Gastroesophageal sphincter (tissue), 3 donors: ENCODE results near the gene AKAP13.

Experiments used
- EP300 ChIP-seq: sonication (generic); formaldehyde crosslinking; IDR thresholded peaks from one replicate; pipeline ENCODE4 v1.6.1; 2017; ENCODE audit warnings: antibody characterized with exemption, mild to moderate bottlenecking
- POLR2A ChIP-seq, 2 donors: fragments of 450-650 bp; IDR thresholded peaks; one replicate each; pipeline ENCODE4 v1.6.1; 2017; ENCODE audit warnings: antibody characterized with exemption in 2 of 2, mild to moderate bottlenecking in 2 of 2, moderate library complexity in 1 of 2
- POLR2AphosphoS5 ChIP-seq: sonication (generic); formaldehyde crosslinking; IDR thresholded peaks from one replicate; pipeline ENCODE4 v1.6.1; 2017; ENCODE audit warnings: antibody characterized with exemption
- TF ChIP-seq, protein P1 (sequence below), 4 experiments: fragments of 200-600 bp in 2 of 4; fragments of 450-650 bp in 2 of 4; sonication (generic) in 1 of 4; IDR thresholded peaks; one replicate each; pipeline ENCODE4 v1.5.1; 2017 to 2019; ENCODE audit warnings: antibody characterized with exemption in 4 of 4, mild to moderate bottlenecking in 2 of 4, moderate library complexity in 2 of 4

DNA sequence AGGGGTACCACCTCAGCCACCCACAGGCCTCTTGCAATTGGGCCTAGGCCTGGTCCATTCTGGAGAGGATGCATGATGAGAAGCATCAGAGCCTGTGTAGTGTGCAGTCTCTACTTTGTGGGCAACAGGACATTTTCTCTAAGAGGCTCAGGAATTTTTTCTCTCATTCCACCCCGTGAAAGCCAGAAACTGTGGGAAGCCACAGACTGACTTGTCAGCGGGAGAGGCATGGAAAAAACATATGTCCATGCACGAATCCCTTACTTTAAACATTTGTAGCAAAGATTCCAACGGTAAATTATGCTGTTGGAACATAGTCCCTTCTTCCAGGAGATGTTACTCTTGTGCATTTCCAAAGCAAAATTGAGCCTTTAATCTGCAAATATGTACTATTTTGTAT, 217.8 kb downstream of the AKAP13 start:
- TF ChIP-seq, protein P1, sequence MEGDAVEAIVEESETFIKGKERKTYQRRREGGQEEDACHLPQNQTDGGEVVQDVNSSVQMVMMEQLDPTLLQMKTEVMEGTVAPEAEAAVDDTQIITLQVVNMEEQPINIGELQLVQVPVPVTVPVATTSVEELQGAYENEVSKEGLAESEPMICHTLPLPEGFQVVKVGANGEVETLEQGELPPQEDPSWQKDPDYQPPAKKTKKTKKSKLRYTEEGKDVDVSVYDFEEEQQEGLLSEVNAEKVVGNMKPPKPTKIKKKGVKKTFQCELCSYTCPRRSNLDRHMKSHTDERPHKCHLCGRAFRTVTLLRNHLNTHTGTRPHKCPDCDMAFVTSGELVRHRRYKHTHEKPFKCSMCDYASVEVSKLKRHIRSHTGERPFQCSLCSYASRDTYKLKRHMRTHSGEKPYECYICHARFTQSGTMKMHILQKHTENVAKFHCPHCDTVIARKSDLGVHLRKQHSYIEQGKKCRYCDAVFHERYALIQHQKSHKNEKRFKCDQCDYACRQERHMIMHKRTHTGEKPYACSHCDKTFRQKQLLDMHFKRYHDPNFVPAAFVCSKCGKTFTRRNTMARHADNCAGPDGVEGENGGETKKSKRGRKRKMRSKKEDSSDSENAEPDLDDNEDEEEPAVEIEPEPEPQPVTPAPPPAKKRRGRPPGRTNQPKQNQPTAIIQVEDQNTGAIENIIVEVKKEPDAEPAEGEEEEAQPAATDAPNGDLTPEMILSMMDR (IDR thresholded peaks at IDR 0.05): no peak
- no peak for TF ChIP-seq EP300
- TF ChIP-seq POLR2A (IDR thresholded peaks at IDR 0.05): no peak
- TF ChIP-seq POLR2AphosphoS5: no peak
